ENCODE measurements around the gene TMEM143. TPM values are rescaled to one million over a fixed set of nuclear protein-coding genes. Genes with fewer than 3 reads are reported as not detected.
A peak's percentile ranks its signal among the peaks of the same experiment; 100 is the strongest.

Gene TMEM143
- total RNA-seq, 1 donor from 2014 or later: 5.4 TPM

DNA sequence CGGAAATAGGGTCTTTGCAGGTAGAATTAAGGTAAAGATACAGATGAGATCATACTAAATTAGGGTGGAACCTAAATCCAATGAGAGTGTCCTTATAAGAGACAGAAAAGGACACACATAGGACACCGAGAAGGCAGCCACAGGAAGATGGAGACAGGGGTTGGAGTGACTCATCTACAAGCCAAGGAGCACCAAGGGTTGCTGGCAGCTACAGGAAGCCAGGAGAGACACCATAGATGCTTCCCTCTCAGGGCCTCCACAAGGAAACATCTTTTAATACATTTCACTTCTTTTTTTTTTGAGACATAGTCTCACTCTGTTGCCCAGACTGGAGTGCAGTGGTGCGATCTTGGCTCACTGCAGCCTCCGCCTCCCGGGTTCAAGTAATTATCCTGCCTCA is 10.1 kb downstream of the TMEM143 start:
- no peak overlapping the region for H3K4me3 Mint-ChIP-seq (ENCODE audit: unreplicated experiment)
- peaks cover 6% of the 10 kb centered on the region for H3K4me1 Mint-ChIP-seq (ENCODE audit: low read depth)

DNA sequence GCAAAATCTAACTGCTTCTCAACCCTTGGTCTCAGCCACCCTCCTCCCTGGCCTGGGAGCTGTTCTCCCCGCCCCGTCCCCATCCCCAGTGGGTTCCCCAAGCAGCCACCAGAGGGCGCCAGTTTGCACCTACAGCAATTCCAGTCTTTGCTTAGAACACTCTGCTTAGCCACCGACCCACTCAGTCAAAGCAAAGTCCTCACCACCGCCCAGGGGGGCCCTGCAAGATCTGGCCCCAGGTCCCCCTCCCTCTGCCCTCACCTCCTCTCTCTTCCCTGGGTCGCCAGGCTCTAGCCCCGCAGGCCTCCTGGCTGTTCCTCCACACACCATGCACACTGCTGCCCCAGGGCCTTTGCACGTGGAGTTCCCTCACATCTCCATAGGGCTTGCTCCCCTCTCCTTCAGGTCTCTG is 12.4 kb downstream of the TMEM143 start:
- Mint-ChIP-seq H3K27ac (ENCODE audit: unreplicated experiment) (no peak overlapping the region), H3K9me3 (ENCODE audit: low read depth) (no peaks in the 10 kb centered on the region), H3K4me1 (ENCODE audit: low read depth) (peaks cover 9% of the 10 kb centered on the region), H3K4me3 (ENCODE audit: unreplicated experiment) (no peak overlapping the region), H3K27me3 (ENCODE audit: low read depth) (no peaks in the 10 kb centered on the region), H3K36me3 (ENCODE audit: low read depth) (no peaks in the 10 kb centered on the region)
- no peak for DNase-seq (ENCODE audit: low spot score)
- TF ChIP-seq, protein P1, sequence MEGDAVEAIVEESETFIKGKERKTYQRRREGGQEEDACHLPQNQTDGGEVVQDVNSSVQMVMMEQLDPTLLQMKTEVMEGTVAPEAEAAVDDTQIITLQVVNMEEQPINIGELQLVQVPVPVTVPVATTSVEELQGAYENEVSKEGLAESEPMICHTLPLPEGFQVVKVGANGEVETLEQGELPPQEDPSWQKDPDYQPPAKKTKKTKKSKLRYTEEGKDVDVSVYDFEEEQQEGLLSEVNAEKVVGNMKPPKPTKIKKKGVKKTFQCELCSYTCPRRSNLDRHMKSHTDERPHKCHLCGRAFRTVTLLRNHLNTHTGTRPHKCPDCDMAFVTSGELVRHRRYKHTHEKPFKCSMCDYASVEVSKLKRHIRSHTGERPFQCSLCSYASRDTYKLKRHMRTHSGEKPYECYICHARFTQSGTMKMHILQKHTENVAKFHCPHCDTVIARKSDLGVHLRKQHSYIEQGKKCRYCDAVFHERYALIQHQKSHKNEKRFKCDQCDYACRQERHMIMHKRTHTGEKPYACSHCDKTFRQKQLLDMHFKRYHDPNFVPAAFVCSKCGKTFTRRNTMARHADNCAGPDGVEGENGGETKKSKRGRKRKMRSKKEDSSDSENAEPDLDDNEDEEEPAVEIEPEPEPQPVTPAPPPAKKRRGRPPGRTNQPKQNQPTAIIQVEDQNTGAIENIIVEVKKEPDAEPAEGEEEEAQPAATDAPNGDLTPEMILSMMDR (IDR thresholded peaks at IDR 0.05): peak; percentile 82

More for the DNA sequence above, 10.1 kb downstream of the TMEM143 start:
- no peaks in the 10 kb centered on the region for H3K36me3 Mint-ChIP-seq (ENCODE audit: low read depth)
- no peak overlapping the region for H3K27ac Mint-ChIP-seq (ENCODE audit: unreplicated experiment)
- H3K9me3 Mint-ChIP-seq (ENCODE audit: low read depth): no peaks in the 10 kb centered on the region
- TF ChIP-seq, protein P1 (IDR thresholded peaks at IDR 0.05): no peak
- no peak for DNase-seq (ENCODE audit: low spot score)
- no peaks in the 10 kb centered on the region for H3K27me3 Mint-ChIP-seq (ENCODE audit: low read depth)

DNA sequence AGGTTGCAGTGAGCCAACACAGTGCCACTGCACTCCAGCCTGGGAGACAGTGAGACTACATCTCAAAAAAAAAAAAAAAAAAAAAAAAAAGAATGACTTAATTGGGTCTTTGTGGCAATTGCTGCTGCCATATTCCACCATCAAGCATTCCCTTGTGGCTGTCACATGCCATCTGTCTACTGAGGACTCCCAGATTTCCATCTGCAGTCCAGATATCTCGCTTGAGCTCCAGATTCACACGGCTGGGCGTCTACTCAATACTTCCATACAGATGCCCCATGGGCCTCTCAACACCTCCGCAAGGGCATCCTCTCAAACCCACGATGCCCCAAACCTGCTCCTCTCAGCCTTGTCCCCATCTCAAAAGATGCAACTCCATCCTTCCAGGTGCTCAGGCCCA is 12.9 kb downstream of the TMEM143 start:
- DNase-seq (ENCODE audit: low spot score): no peak
- TF ChIP-seq, protein P1 (IDR thresholded peaks at IDR 0.05): no peak
- Mint-ChIP-seq H3K36me3 (ENCODE audit: low read depth) (no peaks in the 10 kb centered on the region), H3K27me3 (ENCODE audit: low read depth) (no peaks in the 10 kb centered on the region), H3K4me1 (ENCODE audit: low read depth) (peaks cover 9% of the 10 kb centered on the region), H3K27ac (ENCODE audit: unreplicated experiment) (no peak overlapping the region), H3K4me3 (ENCODE audit: unreplicated experiment) (no peak overlapping the region), H3K9me3 (ENCODE audit: low read depth) (no peaks in the 10 kb centered on the region)

DNA sequence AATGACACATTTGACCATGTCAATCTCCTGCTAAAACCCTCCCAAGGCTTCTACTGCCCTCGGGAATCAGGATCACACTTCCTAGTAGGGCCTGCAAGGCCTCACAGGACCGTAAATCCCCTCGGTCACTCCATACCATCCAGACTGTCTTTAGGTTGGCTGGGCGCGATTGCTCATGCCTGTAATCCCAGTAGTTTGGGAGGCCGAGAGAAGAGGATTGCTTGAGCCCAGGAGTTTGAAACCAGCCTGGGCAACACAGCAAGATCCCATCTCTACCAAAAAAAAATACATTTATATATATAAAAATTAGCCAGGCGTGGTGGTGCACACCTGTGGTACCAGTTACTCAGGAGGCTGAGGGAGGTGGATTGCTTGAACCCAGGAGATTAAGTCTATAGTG is 15.0 kb downstream of the TMEM143 start:
- H3K4me1 Mint-ChIP-seq (ENCODE audit: low read depth): peaks cover 8% of the 10 kb centered on the region
- H3K4me3 Mint-ChIP-seq (ENCODE audit: unreplicated experiment): no peak overlapping the region
- DNase-seq (ENCODE audit: low spot score): no peak
- no peaks in the 10 kb centered on the region for H3K9me3 Mint-ChIP-seq (ENCODE audit: low read depth)
- no peaks in the 10 kb centered on the region for H3K27me3 Mint-ChIP-seq (ENCODE audit: low read depth)
- no peaks in the 10 kb centered on the region for H3K36me3 Mint-ChIP-seq (ENCODE audit: low read depth)
- TF ChIP-seq, protein P1 (IDR thresholded peaks at IDR 0.05): no peak
- no peak overlapping the region for H3K27ac Mint-ChIP-seq (ENCODE audit: unreplicated experiment)

DNA sequence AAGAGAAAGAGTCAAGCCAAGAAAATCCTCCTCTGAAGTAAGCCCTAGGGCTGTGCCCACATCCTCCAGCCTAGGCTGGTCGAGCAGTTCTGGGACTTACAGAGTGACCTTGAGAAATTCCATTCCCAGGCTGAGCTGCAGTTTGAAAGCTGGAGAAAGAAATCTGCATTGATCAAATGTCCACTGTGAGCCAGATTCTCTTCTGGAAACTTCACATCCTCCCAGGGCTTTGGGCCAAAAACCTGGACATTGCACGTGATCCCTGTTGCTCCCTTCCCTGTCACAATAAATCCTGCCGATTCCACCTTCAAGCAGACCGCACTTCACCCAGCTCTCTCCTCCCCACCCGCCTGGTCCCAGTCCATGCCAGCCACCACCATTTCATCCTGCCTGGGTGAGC is 15.7 kb downstream of the TMEM143 start:
- Mint-ChIP-seq H3K36me3 (ENCODE audit: low read depth) (no peaks in the 10 kb centered on the region), H3K9me3 (ENCODE audit: low read depth) (no peaks in the 10 kb centered on the region), H3K27me3 (ENCODE audit: low read depth) (no peaks in the 10 kb centered on the region), H3K4me1 (ENCODE audit: low read depth) (peaks cover 5% of the 10 kb centered on the region), H3K27ac (ENCODE audit: unreplicated experiment) (no peak overlapping the region), H3K4me3 (ENCODE audit: unreplicated experiment) (no peak overlapping the region)
- no peak for DNase-seq (ENCODE audit: low spot score)
- TF ChIP-seq, protein P1 (IDR thresholded peaks at IDR 0.05): no peak
